Kidney (tissue), 14 donors: ENCODE measurements around the gene MLST8. TPM values are rescaled to one million over a fixed set of nuclear protein-coding genes. Genes with fewer than 3 reads are reported as not detected.
"Not testable (repeated sequence)": the region's sequence is repeated elsewhere in the genome, so short reads cannot be mapped to it uniquely, and the experiment has no call there.

Source experiments
- DNase-seq, 5 donors: peaks; one replicate each; pipeline ENCODE4 v3.0.0-alpha.2; 2013 to 2020
- FAIRE-seq: peaks from 2 replicates; lab custom pipeline; 2012; peaks lifted over from hg19 to GRCh38; lab: Jason Lieb, UNC
- H3K27ac ChIP-seq, 2 donors: one replicate each; pipeline ENCODE4 v1.7.0; 2013; ENCODE audit warnings: low read depth in 2 of 2, low read length in 2 of 2, inconsistent platforms in 1 of 2
- H3K27me3 ChIP-seq: one replicate; pipeline ENCODE4 v1.7.1; 2013; ENCODE audit warnings: low read length, inconsistent platforms; ENCODE audit not compliant: control insufficient read depth, insufficient read depth
- H3K36me3 ChIP-seq, 3 donors: one replicate each; pipeline versions ENCODE4 v1.7.0 to v1.7.1; 2013; ENCODE audit warnings: low read length in 3 of 3, control low read depth in 1 of 3, inconsistent platforms in 1 of 3; ENCODE audit not compliant: insufficient read depth in 3 of 3, control insufficient read depth in 2 of 3
- H3K4me1 ChIP-seq, 3 donors: one replicate each; pipeline versions ENCODE4 v1.7.0 to v1.7.1; 2013; ENCODE audit warnings: low read length in 3 of 3, inconsistent platforms in 1 of 3, low read depth in 1 of 3; ENCODE audit not compliant: control insufficient read depth in 2 of 3, insufficient read depth in 2 of 3
- H3K4me3 ChIP-seq, 3 donors: one replicate each; pipeline versions ENCODE4 v1.7.0 to v1.8.1; 2013; ENCODE audit warnings: low read length in 3 of 3, control low read depth in 1 of 3, inconsistent platforms in 1 of 3
- H3K9ac ChIP-seq, 3 donors: one replicate each; pipeline versions ENCODE4 v1.7.0 to v1.7.1; 2013; ENCODE audit warnings: low read length in 3 of 3, control low read depth in 1 of 3, inconsistent platforms in 1 of 3
- H3K9me3 ChIP-seq, 3 donors: one replicate each; pipeline versions ENCODE4 v1.7.0 to v1.7.1; 2013; ENCODE audit warnings: low read length in 3 of 3, control low read depth in 1 of 3, inconsistent platforms in 1 of 3; ENCODE audit not compliant: control insufficient read depth in 2 of 3, insufficient read depth in 1 of 3
- intact Hi-C: fragments of 100-400 bp; cut with DNase I; formaldehyde crosslinking; loops from one replicate; pipeline ENCODE4 v1.11.1; 2022
- polyA plus RNA-seq: library from polyadenylated mRNA; stranded (reverse); fragments of 350-450 nt; fragmentation: Illumina TruSeq; extraction: RNeasy Lipid Tissue Mini Kit (QIAGEN cat#74804); gene quantifications from one replicate; pipeline ENCODE4 v1.2.3, GENCODE V29; 2014; ENCODE audit warnings: low read depth, low replicate concordance; ENCODE audit not compliant: insufficient read depth
- total RNA-seq: library from RNA; stranded (reverse); fragmentation: NEBNext Ultra II Directional; extraction: Animal tissue kit (Norgen Biotek cat#: 25700); gene quantifications from one replicate; pipeline ENCODE4 v1.2.1, GENCODE V29; 2021
- TF ChIP-seq, protein P1 (sequence below): IDR thresholded peaks from 3 replicates; pipeline ENCODE4 v1.5.1; 2012; ENCODE audit warnings: mild to moderate bottlenecking, moderate library complexity, borderline replicate concordance; ENCODE audit not compliant: insufficient read depth; ENCODE audit errors: extremely low read depth
- donor health status: control.
- donor health status: control.
- donor health status: control.
- donor health status: control.
- donor health status: control.
- donor health status: DM: yes; HTN: yes; CAD: no.
- donor health status: Normal renal cell carcinoma (clear cell type).

Gene MLST8
- total and polyA plus RNA-seq, 2 donors from 2014 or later: 34.0 to 63.3 TPM

DNA sequence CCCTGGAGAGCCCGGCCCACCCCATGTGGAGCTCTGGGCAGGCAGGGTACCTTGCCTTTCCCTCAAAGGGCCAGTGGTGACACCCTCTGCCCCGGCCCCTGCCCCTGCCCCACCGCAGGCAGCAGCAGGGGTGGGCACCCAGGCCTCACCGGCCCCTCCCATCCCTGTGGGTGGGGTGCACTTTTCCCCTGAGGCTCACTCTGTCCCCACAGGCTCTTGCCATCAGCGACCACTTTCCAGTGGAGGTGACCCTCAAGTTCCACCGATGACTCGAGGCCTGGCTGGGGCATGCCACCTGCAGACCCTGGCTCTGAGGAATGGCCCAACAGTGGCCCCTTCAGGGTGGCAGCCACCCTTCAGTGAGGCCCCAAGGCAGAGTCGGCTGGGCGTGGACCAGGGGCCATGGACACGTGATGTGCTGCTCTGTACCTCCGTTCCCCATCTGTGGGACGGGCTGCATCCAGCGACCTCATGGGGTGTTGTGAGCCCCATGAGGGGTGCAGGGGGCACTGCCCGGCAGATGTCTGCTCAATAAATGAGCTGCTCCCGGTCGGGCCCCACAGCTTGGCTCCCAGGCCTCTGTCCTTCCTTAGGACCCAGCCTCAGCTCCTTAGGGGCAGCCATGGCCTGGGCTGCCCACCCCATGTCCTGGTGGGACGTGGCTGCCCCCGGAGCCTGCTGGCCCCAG, 33.0 kb downstream of the MLST8 start:
- Histone ChIP-seq H3K27ac (no peak overlapping the region), H3K4me1 (peaks cover 0 to 7% (median 0%) of the 10 kb centered on the region in 3 donors), H3K27me3 (no peaks in the 10 kb centered on the region), H3K36me3 (peaks cover 0 to 17% (median 12%) of the 10 kb centered on the region in 3 donors), H3K4me3 (no peak overlapping the region), H3K9ac (no peak overlapping the region), H3K9me3 (no peaks in the 10 kb centered on the region)
- TF ChIP-seq, protein P1, sequence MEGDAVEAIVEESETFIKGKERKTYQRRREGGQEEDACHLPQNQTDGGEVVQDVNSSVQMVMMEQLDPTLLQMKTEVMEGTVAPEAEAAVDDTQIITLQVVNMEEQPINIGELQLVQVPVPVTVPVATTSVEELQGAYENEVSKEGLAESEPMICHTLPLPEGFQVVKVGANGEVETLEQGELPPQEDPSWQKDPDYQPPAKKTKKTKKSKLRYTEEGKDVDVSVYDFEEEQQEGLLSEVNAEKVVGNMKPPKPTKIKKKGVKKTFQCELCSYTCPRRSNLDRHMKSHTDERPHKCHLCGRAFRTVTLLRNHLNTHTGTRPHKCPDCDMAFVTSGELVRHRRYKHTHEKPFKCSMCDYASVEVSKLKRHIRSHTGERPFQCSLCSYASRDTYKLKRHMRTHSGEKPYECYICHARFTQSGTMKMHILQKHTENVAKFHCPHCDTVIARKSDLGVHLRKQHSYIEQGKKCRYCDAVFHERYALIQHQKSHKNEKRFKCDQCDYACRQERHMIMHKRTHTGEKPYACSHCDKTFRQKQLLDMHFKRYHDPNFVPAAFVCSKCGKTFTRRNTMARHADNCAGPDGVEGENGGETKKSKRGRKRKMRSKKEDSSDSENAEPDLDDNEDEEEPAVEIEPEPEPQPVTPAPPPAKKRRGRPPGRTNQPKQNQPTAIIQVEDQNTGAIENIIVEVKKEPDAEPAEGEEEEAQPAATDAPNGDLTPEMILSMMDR: no peak
- intact Hi-C loops: no loop called here
- FAIRE-seq (no peak), DNase-seq (peak in 1 of 5 donors; percentile 76)

- peaks cover 0 to 19% (median 12%) of the 10 kb centered on the region in 3 donors for H3K36me3 ChIP-seq
- H3K4me1 ChIP-seq: peaks cover 0 to 7% (median 0%) of the 10 kb centered on the region in 3 donors
- TF ChIP-seq, protein P1: no peak
- peak in 1 of 5 donors; percentile 57 for DNase-seq
- no peaks in the 10 kb centered on the region for H3K9me3 ChIP-seq
- intact Hi-C loops: no loop called here
- H3K4me3 ChIP-seq: no peak overlapping the region
- FAIRE-seq: no peak
- H3K9ac ChIP-seq: no peak overlapping the region
- no peaks in the 10 kb centered on the region for H3K27me3 ChIP-seq
- H3K27ac ChIP-seq: no peak overlapping the region
Measured at GRCh38 chr16:2238838-2239675, 33.8 kb downstream of the MLST8 start.

- intact Hi-C loops, H3K4me1 ChIP-seq, DNase-seq, FAIRE-seq, H3K27ac ChIP-seq, H3K9ac ChIP-seq, H3K27me3 ChIP-seq, H3K9me3 ChIP-seq, H3K4me3 ChIP-seq: not testable (repeated sequence)
- peaks cover 0 to 27% (median 12%) of the 10 kb centered on the region in 3 donors for H3K36me3 ChIP-seq
Measured at GRCh38 chr16:2240331-2240730, 35.1 kb downstream of the MLST8 start.

DNA sequence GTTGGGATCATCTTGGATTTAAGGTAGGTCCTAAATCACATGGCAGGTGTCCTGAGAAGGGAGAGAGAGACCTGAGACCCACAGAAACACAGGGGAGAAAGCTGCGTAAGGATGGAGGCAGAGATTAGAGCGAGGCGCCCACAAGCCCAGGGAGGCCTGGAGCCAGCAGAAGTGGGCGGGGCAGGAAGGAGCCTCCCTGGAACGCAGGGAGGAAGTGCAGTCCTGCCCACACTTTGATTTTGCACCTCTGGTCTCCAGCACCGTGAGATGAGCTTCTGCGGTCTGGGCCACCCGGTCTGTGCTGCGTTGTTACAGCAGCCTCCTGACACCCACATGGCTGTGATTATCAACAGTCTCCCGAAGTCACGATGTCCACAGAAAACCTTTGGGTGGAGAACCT, 37.3 kb downstream of the MLST8 start:
- Histone ChIP-seq H3K36me3 (peaks cover 0 to 40% (median 15%) of the 10 kb centered on the region in 3 donors), H3K27ac (no peak overlapping the region), H3K9ac (no peak overlapping the region), H3K27me3 (no peaks in the 10 kb centered on the region), H3K9me3 (no peaks in the 10 kb centered on the region), H3K4me3 (no peak overlapping the region), H3K4me1 (no peaks in the 10 kb centered on the region)
- no peak for FAIRE-seq
- intact Hi-C loops: no loop called here
- TF ChIP-seq, protein P1: no peak
- no peak for DNase-seq
